GM21786 (cell line): ENCODE results near the gene OSBPL1A.
A peak's percentile ranks its signal among the peaks of the same experiment; 100 is the strongest.

Experiments used
- ATAC-seq: cut with Tn5 transposase; IDR thresholded peaks from one replicate; pipeline ENCODE4 v1.9.1; 2021; ENCODE audit not compliant: unreplicated experiment

OSBPL1A gene

DNA sequence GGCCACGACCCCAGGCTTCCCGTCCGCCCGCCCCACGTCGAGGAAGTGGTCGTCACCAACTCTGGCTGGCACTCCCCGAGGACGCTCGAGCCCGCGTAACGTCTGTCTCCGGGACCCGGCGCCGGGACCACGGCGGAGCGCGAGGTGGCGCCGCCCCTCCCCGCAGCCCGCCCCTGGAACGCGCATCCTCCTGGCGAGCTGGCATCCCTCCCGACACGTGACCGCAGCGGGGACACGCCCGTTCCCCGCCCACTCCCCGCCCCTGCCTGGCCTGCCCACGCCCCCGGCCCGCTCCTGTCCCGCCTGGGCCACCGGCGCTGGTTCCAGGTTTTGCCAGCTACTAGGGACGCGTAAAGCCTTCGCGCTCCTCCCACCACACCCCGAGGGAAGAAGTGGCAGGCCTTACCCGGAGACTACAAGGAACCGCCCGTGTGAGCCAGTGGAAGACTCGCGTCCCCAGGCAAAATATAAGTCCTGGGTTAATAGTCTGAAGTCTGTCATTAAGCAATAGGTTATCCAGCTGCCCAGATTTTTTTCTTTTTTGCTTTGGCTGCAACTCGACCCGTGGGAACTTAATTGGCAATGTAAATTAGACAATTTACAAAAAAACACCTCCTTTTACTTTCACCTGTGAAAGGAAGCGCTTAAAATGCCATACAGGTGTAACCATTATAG, at the start of gene OSBPL1A:
TSS of gene OSBPL1A (minus strand) at position 131 of the 675 bp plus-strand sequence. CDS start 20,291 bp downstream, outside the sequence.
- no peak for ATAC-seq

DNA sequence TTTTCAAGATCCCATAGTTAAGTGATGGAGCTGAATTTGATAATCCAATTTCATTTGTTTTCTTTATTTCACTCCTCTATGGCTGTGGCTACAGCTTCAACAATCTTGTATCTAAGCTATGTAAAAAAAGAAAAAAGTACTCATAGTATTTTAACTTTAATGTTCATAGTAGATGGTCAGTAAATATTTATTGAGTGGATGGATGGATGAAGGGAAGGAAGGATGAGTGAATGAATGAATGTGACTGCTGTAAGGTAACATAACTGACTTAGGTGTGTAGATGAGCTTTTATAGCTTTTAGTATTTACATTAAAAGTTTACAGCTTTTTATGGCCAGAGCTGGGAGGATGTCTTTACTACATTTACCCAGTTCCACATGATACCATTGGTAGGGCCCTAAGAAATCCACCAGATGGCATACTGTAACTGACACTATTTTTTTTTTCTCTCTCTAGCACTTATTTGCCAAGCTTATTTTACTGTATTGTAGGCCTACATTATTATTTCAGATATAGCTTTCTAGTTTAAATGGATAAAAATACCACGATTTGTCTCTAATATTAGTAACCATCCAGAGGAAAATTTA, 49.4 kb upstream of the OSBPL1A start:
- no peak for ATAC-seq

DNA sequence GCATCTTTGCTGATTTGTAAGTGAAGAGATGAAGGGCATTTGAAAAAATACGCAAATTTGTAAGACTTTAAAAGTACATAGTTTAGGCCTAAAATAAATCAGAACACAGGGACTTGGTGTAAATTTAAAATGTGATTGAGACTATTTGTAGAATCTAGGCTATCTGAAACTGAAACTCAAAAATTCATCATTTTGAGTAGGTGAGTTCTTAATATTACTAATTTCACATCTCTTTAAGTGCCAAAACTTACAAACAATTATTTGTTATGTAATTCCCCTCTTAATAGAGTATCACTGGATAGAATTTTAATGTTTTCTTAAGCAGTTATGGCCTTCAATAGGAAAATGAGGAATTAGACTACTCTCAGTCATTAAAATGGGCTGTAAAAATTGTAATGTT, 48.8 kb upstream of the OSBPL1A start:
- ATAC-seq = no peak

DNA sequence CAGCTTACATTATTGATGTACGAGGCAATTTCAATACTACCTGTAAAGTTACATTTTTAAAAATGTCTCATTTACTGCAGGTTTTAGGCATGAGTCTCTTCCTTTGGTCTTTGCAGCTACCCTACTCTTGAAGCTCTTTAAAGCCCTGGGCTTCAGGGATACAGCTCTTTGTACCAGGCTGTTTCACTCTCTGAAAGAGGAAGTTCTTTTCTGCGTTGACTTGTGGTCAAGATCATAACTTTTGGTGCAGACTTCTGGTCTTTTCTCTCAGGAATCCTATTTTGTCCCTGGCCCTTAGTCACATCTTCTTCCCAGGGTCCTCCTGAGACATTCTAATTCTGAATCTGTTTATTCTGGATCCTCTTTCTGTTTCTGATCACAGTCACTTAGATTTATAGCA, 46.2 kb upstream of the OSBPL1A start:
- peak; percentile 59 for ATAC-seq

DNA sequence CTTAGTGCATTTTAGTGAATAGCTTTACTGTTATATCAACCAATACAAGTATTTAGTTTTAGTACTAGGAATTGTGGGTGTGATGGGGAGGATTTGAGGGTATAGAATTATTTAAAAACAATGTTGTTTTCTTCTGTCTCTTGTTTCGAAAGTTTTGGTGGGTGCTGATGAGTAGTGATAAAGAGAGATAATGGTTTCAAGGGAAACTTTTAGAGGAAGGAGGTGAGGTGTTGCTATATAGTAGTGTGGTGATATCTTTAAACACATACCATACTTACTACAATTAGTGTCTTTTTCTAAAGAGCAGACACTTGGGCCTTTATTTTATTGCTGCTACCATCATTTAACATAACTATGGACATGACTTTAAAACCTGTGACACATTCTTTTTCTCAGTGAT, 39.3 kb upstream of the OSBPL1A start:
- no peak for ATAC-seq

DNA sequence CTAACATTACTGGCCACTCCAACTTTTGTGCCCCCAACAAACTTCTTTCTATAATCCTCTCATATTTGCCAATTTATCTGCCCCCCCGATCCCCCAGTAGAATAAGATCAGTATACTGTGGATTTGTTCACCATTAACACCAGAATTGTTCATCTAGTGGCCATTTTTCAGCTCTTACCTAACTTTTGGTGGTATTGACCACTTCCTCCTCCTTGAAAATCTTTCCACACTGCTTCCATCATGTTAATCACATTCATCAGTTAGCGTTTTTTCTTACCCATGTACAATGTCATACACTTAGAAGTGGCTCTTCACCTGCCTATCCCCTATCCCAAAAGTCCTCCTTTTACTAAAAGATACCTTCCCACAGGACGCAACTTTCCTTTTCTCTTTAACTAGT, 35.0 kb upstream of the OSBPL1A start:
- ATAC-seq = no peak

DNA sequence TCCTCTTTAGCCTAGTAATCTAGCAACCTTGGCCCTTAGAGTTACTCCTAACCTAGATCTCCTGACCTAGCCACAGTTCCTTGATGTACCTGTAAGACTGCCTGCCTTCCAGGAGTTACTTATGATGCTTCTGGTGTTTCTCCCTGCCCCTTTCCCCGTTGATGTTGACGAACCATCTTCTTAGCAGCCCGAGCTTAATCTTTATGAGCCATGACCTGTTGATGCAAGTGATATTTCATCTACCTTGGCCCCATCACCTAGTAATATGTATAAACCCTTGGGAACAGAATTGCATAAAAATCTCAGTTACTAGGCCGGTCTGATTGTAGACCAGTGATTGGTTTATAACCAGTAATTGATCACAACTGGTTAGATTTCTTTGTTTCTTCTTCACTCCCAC, 31.6 kb upstream of the OSBPL1A start:
- no peak for ATAC-seq

DNA sequence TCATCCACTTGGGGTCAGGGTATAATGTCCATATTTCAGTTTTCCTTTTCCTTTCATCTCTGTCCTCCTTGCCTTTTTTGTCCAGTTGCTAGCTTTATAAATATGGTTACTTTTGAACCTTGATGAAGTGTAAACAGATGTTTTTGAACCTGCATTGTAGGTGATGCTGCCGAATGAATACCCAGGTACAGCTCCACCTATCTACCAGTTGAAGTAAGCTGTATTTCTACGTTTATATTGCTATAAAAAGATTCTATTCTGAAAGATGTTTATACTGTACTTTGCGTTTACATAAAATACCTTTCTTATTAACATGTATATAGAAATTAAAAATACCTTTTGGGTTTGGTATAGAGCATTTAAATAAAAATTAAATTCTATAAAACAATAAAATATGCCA, 31.1 kb upstream of the OSBPL1A start:
- no peak for ATAC-seq

DNA sequence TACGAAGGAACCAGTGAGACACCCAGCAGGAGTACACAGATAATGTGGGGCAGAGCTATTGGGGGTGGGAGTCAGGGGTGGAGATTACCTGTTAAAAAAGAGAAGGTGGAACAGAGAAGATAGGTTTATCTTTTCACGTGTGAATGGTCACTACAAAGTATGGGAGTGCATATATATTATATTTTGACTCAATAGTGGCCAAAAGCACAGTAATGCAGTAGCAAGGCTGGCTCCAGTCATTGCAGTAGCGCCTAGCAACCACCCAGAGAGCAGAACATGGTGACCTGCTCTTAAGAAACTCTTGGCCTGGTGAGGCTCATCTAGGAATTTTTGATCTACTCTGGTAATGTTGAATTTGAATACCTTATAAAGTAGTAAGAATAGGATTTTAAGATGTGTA, 29.9 kb upstream of the OSBPL1A start:
- no peak for ATAC-seq

DNA sequence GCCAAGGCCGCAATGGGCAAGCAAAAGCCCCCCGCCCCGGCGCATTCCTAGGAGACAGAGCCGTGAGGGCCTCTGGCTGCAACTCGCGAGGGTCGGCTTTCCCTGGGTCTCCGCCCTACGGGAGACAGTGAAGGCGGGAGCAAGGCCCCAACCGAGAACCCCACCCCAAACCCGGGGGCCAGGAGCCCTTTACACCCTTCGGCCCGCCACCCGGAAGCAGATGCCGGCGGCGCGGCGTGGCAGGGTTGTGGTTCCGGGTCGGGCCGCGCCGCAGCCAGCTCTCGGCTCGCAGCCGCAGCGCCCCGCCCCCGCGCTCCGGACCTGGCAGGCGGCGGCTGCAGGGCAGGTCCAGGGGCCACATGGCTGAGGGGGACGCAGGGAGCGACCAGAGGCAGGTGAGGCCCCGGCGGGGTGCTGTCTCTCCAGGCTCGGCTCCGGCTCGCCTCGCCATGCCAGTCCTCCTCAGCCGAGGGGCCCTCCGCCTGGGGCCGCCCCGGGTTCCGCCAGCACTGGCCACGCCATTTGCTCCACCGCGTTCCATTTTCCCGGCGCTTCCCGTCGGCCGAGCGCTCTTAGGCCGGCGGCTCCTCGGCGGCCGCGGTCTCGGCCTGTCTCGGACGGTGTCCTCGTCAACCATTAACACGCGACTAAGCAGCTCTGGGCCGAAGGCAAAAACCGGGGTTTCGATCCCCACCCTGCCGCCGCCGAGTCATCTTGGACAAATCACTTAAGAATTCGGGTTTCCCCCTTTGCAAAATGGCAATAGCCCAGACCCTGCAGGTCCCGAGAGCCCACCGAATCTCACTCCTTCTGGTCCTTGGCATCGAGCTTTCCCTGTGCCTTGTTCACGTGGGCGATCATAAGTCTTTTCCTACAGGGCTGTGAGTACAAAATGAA, 29.0 kb upstream of the OSBPL1A start, which contains the start of gene IMPACT:
TSS of gene IMPACT (plus strand) at position 273 of the 897 bp plus-strand sequence. CDS start at position 360, 87 bp downstream.
- peak; percentile 74 for ATAC-seq

DNA sequence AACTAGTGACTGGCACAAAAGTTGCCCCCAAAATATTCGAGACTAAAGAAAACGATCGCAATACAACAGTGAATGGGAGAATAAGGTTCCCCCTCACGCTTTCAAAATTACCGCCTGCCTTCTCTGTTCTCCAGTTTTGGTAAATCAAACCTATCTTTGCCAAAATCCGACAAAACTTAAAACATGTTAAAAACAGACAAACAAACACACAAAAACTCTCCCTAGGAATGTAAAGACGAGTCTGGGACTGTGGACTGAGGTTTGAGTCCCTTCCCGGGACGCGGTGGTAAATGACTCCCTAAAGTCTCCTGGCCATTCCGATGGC, 28.4 kb upstream of the OSBPL1A start:
- ATAC-seq = no peak

DNA sequence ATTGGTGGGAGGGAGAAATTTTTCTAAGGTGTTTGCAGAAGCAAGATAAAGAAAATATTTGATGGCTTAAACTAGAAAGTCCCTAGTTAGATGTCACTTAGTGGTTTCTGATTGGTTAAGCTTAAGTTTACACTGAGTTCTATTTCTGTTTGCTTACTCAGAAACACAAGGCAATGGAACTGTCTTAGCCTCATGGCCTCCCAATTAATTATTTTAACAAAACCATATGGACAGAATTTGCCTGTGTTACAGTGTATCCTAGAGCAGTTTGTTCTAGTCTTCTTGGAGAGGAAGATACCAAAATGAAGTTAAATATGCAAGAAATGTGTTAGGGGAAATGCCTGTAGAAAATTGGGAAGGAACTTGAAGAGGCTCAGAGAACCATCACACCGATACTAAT, 24.2 kb upstream of the OSBPL1A start:
- no peak for ATAC-seq

DNA sequence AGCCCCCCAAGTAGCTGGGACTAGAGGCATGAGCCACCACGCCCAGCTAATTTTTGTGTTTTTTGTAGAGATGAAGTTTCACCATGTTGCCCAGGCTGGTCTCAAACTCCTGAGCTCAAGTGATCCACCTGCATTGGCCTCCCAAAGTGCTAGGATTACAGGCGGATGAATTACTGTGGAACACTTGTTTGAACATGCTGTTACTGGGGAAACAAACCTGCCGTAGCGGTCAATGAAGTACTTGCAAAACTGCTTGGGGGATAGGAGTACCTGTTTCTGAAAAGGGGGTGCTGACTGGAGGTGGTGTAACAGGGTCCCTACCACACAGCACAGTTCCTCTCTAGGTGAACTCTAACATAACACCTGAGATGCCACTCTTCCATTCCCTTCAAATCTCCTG, 22.9 kb upstream of the OSBPL1A start:
- ATAC-seq = no peak

DNA sequence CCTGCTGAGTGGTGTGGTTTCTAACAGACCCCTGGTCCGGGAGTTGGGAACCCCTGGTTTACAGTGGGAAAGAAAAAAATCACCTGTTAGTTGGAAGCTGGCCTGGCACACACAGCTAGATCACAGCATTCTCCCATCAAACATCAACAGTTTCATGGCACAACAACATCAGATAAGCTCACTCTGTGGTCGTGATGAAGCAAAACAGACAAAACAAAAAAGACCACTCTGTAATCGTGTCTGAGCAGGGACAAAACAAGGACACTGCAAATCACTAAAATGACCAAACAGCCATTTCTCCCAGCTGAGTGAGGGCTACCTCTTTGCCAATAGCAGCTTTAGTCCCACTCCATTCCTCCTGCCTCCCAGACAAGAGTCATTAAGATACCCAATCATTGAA, 19.9 kb upstream of the OSBPL1A start:
- ATAC-seq = no peak

DNA sequence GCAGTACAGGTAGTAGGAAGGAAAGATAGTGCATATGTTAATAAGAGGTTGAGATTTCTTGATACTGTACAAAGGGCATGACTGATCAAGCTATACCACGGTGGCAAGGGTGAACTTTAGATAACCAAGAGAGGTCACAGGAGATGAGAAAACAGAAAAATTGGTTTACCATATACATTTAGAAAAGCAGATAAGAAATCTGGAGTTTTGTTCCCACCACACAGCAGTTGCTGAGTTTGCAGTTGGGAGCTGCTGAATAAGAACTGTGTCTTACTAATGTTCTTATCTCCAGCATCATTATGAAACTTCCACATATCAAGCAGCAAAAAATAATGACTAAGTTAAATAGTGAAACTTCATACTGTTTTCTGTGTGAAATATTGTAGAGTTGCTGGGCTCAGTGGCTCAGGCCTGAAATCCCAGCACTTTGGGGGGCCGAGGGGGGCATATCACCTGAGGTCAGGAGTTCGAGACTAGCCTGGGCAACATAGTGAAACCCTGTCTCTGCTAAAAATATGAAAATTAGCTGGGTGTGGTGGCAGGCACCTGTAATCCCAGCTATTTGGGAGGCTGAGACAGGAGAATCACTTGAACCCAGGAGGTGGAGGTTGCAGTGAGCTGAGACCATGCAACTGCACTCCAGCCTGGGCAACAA, 16.9 kb upstream of the OSBPL1A start:
- no peak for ATAC-seq

DNA sequence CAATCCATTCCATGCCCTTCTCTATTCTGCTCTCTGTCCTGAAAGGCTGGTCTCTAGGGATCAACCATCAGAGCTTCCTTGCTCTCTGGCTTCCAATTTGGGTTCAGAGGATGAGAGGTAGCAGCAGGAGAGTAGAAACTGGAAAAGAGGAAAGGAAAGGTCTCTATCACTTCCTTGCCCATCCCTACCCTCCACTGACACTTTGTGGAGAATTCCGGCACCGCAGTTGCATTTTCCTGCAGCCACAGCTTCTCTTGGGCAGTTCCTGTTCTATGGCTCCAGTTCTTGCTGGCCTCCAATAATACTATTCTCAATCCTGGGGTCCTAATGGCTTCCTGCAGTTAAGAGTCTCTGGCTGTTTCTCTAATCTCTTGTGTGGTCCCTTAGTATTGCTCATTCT, 15.5 kb upstream of the OSBPL1A start:
- no peak for ATAC-seq

DNA sequence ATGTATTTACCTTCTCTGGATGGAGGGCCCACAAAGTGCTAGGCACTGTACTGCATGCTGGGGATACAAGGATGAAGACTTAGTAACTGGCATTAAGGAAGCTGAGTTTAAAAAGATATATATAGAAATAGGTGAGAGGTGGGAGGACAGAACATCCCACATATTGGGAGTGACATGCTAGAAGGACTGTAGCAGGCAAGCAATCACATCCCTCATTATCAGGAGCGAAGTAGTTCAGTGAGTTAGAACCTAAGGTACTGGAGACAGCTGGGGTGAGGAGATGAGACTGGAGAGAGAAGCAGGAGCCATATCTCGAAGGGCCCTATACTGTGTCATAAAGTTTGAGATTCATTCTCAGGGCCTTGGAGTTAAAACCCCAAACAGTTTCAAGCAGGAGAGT, 10.9 kb upstream of the OSBPL1A start:
- ATAC-seq = no peak

DNA sequence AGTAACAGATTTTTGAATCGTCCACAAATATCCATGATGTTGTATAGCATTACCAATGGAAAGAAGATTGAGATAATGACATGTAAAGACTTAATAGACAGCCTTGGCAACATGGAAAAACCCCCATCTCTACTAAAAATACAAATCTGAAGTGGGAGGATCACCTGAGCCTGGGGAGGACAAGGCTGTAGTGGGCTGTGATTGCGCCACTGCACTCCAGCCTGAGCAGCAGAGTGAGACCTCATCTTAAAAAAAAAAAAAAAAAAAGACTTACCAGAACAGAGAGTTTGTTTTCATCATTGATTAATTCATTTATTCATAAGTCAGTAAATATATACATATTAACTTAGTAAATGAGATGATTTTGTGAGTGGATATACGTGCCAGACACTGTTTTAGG, 7.0 kb upstream of the OSBPL1A start:
- ATAC-seq = no peak

DNA sequence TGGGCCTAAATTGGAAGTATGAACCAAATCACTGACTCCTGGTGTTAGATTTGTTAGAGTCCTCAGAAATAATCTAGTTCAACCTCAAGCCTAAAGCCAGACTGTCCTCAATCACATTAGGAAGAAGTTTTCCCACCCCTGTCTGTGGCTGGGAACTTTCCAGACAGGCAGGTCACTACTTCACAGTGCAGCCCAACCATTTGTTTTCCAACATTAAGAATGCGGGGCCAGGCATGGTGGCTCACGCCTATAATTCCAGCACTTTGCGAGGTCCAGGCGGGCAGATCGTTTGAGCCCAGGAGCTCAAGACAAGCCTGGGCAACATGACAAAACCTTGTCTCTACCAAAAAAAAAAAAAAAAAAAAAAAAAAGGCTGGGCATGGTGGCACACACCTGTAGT, 5.5 kb upstream of the OSBPL1A start:
- no peak for ATAC-seq

DNA sequence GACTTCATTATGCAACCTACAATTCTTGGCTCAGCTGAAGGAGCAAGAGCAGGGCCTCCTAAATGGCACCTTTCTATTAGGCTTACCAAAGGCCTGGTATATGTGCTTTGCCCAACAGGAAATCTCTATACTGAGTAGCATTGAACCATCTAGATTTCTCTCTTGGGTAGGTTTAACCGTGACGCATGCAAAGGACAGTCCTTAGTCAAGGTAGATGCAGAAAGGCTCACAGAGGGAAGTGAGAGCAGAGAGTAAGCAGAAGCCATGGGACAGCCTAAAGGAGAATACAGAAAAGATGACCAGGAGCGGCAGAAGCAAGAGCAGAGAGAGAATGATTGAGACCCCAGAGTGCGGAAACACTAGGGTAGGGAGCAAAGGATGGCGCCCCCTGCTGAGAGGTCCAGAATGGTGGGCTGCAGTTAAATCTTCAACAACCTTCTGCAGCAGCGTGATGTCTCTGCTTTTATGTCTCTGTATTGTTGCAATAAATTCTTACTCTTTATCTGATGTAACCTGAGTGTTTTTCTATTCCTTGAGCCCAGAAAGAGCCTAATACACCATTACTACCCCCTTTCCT, 4.7 kb upstream of the OSBPL1A start:
- no peak for ATAC-seq

DNA sequence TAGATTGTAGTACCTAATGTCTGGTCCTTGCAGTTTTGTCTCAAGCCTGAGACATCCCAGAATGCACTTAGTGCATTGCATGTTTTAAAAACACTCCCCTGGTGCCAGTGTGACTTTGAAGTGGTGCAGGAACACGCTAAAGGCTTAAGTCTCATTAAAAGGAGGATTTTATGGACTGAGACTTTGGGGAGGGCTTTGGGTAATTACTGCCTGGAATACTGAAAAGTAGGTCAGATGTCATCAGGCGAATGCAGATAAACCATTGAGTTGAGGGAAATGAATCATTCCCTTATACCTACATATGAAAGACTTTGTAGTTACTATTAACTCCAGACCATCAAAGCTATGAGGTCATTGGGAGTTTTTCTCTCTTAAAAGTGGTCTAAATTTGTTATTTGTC, 3.0 kb upstream of the OSBPL1A start:
- no peak for ATAC-seq
